CD4-positive, alpha-beta T cell treated with Interleukin-1 beta for 1 hour (primary cell): Measurements from ENCODE around the gene ENAM.
A peak's percentile ranks its signal among the peaks of the same experiment; 100 is the strongest.
"Not testable (repeated sequence)": the region's sequence is repeated elsewhere in the genome, so short reads cannot be mapped to it uniquely, and the experiment has no call there.

Experiments
- DNase-seq, 2 donors: peaks; one replicate each; pipeline ENCODE4 v3.0.0-alpha.2; 2020 to 2022

The ENAM gene

DNA sequence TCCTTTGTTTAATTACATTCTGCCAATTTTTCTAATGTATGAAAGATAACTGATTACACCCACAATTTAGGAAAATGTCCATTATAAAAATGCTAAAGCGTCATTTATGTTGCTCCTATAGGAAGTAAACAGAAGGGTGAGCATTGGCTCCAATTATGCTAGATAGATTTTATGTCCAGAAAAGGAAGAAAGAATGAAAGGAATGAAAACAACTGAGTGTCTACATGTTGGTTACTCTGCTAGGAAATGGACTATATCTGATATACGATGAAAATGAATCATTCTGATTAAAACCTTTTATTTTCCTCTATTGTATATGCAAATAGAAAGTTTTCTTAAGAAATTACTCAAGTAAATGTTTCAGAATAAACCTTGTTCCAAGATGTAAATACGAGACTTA lies 1.6 kb downstream of the ENAM start:
- DNase-seq: no peak

DNA sequence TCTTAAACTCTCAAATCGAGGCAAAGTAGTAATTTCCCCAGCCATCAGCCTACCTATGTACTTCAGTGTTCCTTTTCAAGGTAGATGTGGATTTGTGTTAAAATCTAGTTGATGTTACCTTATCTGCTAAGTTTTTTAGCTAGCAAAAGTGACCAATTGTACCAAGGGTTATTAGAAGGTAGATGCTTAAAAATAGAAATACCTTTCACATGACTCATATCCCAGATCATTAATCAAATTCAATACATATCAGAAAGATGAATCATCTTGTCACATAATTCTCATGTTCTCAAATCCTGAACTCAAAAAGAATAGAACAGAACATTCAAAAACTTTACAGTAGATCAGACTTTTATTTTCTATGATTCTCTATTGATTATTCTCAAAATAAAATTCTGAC lies 3.5 kb downstream of the ENAM start:
- no peak for DNase-seq

DNA sequence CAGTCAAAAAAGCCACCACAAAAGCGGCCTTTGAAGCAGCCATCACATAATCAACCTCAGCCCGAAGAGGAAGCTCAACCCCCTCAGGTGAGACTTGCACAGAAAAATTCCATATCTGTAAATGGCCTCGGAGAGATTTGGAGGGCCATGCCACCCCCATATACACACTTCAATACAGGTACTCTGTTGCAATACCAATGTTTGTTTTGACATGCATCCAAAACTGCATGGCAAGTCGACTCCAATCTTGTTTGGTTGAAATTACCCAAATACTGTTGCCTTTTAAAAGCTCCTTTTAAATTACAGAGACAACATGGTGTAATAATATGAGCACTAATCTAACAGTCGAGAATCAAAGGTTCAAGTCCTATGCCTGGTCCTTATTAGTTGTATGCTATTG lies 5.9 kb downstream of the ENAM start:
- no peak for DNase-seq

- no peak for DNase-seq
Measured at GRCh38 chr4:70637239-70637913, 8.8 kb downstream of the ENAM start.

DNA sequence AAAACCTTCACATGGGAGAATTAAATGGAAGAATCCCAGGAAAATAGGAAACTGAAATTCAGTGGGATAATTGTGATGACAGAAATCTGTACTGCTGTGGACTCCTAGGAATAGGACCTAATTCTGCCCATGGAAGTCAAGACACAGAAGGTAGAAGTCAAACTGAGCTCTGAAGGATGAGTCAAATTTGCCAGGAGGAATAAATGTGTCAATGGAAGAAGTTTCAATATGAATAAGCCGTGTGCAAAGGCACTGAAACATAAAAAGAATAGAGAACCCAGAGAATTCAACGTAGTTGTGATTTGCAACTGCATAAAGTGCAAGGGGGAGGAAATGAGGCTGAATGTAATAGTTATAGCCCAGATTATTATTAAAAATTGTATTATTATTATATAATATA lies 11.6 kb downstream of the ENAM start:
- no peak for DNase-seq

DNA sequence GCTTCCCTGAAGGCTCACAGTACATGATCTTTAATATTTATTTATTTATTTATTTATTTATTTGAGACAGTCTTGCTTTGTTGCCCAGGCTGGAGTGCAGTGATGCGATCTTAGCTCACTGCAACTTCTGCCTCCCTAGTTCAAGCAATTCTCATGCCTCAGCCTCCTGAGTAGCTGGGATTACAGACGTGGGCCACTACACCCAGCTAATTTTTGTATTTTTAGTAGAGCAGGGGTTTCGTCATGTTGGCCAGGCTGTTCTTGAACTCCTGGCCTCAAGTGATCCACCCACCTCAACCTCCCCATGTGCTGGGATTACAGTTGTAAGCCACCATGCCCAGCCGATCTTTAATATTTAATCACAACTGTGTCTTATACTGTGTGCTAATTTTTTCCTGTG lies 22.2 kb downstream of the ENAM start:
- DNase-seq: not testable (repeated sequence)

DNA sequence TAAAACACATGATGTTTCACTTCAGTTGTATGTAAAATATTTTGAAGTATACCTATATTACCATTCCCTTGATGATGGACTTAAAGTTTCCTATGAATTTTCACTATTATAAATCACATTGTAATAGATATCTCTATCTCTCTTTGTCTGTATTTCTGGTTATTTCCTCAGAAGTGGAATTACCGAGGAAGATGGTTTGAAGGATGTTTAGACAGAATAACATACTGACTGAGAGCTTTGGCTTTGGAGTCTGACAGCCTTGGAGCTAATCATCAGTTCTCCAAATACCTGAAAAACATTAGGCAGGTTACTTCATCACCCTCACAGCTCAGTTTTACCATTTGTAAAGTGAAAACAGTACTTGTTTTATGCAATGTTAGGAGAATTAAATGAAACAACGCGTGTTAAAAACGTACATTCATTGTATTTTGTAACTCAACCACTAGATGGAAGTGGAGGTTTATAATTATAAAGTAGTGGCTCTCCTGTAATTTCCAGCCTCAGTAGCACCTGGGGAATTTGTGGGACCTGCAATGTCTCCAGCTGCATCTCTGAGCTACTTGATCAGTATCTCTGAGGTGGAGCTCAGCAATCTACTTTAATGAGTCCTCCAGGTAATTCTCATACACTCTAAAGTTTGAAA lies 23.4 kb downstream of the ENAM start:
- peak in 1 of 2 donors; percentile 38 for DNase-seq

DNA sequence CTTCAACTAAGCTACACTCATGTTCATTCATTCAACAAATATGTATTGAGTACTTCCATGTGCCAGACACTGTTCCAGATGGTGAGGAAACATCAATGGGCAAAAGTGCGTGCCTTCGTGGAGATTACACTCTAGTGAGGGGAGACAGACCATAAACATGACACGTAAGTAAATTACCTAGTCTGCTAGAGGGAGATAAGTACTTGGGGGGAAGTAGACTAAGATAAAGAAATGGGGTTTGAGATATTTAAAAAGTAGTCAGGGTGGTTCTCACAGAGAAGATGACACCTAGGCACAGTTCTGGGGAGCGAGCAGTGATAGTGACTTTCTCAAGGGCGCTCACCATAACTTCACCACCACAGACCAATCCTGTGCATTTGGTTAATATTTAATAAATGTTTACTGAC lies 26.1 kb downstream of the ENAM start:
- DNase-seq: no peak

DNA sequence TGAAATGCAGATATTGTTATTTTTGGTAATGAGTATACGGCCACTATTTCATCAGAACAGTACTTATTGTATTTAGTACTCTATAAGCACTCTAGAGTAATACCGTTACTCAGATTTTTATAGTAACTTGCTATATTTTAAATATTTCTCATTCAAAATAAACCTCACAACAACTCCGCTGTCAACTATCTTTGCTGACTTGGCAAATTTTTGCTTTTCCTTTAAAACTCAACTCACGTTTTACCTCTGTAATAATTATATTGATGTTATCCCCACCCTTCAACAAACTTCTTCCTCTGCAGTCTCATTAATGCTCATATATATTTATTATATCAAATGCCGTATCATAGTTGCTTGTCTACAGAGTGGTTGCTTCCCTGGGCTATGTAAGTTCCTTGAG lies 28.8 kb downstream of the ENAM start:
- DNase-seq: no peak

- no peak for DNase-seq
Measured at GRCh38 chr4:70658418-70658817, 29.9 kb downstream of the ENAM start.

DNA sequence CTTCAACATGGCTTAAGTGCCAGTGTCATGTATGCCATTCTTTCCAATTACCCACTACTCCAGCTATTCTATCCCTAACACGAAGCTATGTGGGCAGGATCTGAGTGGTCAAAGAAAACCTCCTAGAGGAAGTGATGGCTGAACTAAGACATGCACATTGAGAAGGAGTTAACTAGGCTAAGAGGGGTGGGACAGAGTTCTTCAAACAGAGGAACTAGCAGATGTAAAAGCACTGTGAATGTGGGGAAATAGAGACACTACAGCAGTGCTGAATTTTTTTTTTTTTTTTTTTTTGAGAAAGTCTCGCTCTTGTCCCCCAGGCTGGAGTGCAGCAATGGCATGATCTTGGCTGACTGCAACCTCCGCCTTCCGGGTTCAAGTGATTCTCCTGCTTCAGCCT lies 31.6 kb downstream of the ENAM start:
- DNase-seq: no peak

GRCh38 chr4:70661309-70661922 lies 32.9 kb downstream of the ENAM start:
- DNase-seq: not testable (repeated sequence)

DNA sequence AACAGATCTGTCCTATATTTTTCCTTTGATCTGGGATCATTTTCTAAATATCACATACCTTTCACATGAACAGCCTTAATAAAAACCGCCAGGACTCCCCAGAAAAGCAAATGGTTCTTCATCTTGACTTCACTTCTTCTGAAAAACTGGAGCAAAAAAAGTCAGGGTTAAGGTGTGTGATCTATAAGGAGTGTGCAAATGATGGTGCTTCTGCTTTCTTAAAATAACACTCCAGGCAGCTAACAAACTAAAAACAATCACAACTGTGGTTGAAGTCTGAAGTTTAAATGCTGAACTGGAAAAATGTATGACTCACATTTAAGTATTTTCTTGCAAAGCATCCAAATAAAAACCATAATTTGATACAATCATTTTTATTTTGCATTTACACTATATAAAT lies 37.8 kb downstream of the ENAM start, which contains the start of gene JCHAIN:
Gene JCHAIN (minus strand): TSS at position 140 of the 400 bp plus-strand sequence. CDS start 18 bp downstream, at position 122.
- DNase-seq: no peak

DNA sequence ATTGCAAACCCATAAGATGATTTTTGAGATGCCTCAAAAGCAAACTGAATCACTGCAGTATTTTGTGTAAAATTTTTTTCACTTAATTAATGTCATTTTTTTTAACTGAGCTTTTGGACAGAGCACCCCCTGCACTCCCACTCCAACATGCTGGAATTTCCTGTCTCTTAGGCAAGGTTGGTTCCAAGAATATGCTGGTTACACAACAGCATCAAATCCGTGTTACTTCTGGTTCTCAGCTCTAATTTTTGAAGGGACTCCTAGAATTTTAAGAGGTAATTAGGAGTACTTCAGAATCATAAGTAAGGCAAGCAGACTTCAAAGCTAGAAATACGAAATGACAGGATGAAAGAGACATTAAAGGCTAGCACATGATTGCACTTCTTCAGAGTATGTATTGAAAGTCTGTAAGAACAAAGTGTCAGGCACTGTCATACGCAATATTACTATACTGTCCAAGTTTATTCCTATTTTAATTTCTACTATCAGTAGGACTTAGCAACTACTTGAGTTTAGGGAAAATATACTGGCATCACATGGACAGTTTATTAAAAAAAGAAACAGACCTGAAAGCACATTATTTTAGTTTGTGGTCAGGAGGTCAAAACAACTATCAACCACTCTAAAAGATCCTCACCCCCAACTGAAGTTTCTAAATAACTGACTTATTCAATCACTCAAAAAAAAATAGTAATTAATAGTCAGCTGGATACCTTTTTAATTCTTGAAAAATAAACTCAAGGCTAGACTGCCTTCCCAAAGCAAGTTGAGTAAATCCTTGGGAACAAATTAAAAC lies 39.4 kb downstream of the ENAM start:
- DNase-seq: no peak

DNA sequence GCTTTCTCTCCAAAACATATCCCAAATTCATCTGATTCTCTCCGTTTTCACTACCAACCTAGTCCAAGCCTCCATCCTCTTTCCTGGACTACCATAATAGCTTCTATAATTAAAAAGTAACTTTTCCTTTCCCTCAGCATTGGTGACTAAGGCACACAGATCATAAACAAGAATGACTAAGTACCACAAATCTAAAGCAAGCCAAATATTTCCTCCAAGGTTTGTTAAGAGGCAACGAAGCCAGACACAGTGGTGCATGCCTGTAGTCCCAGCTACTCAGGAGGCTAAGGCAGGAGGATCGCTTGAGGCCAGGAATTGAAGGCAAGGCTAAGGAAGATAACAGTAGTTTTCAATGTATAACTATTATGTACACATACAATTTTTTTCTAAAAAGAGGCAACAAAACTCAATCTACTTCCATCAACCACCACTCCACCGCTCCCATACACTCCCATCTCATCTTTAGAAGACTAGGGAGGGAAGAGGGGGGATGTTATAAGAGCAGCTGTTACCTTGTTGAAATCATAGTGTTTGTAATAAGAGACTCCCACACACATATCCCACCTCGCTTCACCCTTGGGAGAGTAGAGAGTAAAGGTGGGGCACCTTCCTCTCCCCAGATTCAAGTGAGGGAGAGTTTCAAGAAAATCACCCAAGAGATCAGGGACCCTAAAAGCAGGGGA lies 41.9 kb downstream of the ENAM start:
- no peak for DNase-seq

DNA sequence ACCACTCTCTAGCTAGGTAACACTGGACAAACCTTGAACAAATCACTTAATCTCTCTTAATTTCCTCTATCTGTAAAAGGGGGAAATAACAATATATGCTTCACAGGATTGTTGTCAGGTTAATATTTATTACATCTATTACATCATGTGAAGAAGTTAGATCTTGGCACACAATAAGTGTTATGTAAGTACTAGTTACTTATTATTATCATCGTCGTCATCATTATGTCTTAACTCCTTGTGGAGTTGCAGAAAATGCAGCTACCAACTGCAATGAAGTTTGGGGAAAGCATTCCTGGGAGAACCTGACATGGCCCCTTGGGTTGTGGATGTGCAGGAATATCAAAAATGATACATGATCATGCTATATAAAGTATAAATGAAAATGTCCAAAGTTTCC lies 42.5 kb downstream of the ENAM start:
- DNase-seq: no peak

- no peak for DNase-seq
Measured at GRCh38 chr4:70674191-70674590, 45.6 kb downstream of the ENAM start.

GRCh38 chr4:70674731-70675130 lies 46.2 kb downstream of the ENAM start:
- DNase-seq: no peak

DNA sequence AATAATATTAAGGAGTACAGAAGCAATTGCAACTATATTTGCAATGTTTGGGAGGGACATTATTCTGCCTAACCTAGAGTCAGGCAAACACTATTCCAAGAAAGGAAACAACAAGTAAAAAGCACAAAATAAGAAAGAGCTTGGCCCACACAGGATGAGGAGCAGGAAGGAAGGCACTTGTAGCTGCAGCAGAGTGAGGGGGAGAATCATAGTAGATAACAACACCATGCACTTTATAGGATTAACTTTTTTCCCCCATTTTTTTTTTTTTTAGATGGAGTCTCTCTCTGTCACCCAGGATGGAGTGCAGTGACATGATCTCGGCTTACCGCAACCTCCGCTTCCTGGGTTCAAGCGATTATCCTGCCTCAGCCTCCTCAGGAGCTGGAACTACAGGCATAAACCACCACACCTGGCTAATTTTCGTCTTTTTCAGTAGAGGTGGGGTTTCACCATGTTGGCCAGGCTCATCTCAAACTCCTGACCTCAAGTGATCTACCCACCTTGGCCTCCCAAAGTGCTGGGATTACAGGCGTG lies 48.1 kb downstream of the ENAM start:
- DNase-seq: no peak

DNA sequence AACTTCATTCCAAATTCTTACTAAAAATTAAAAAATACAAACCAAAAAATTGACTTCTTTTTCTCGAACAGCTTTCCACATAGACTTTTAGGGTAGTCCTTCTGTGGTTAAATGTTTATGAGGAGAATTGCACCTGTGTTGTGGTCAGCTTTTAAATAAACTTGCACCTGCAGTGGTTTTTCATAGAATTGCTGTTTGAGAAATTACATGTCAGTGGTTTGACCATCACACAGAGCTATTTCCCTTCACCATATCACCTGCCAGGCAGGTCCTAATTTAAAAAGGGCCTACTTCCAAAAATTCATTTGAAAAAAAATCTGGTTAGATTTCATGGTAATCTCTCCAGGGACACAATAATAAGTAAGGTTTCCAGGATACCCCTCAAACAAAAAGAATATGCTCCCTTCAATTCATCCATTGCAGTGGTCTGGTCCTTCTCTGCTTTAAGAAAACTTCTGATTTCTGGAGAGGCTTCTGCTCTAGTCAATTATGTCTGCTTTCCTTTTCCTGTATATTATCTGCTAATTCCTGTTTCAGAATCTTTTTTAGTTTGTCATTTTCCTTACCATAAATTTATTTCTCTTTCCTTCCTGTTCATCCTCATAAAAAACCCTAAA lies 49.9 kb downstream of the ENAM start:
- DNase-seq: no peak

DNA sequence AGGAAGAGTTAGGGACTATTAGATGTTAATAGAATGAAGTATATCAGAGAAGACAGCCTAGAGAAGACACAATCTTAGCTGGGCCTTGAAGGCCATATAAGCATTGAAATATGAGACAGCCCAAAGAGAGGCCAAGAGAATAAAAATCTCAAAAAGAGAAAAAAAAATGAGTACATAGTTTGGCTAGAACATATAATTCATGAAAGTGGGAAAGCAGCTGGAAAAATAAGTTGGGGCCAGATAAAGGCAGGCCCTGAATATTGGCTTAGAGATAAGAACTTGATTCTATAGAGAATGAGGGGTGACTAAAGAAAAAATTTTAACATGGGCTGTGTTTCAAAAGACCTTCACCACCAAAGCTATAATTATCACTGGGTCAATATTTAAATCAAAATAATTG lies 52.4 kb downstream of the ENAM start:
- no peak for DNase-seq

GRCh38 chr4:70681704-70682103 lies 53.2 kb downstream of the ENAM start:
- DNase-seq: no peak
